HG02571 (cell line): ENCODE data around the gene TMEM92.
"Not testable (repeated sequence)": the region's sequence is repeated elsewhere in the genome, so short reads cannot be mapped to it uniquely, and the experiment has no call there.

Experiments
- ATAC-seq: cut with Tn5 transposase; IDR thresholded peaks from one replicate; pipeline ENCODE4 v1.9.1; 2021; ENCODE audit warnings: mild to moderate bottlenecking, moderate library complexity; ENCODE audit not compliant: unreplicated experiment

Gene TMEM92

GRCh38 chr17:50297407-50297865 lies 23.2 kb downstream of the TMEM92 start:
- no peak for ATAC-seq

GRCh38 chr17:50298018-50298417 lies 23.8 kb downstream of the TMEM92 start:
- ATAC-seq, result no peak

GRCh38 chr17:50299776-50300175 lies 25.5 kb downstream of the TMEM92 start:
- no peak for ATAC-seq

GRCh38 chr17:50300824-50301223 lies 26.6 kb downstream of the TMEM92 start:
- ATAC-seq, result not testable (repeated sequence)

- no peak for ATAC-seq
Observed at GRCh38 chr17:50301891-50302584, 27.8 kb downstream of the TMEM92 start.

GRCh38 chr17:50303051-50303450 lies 28.8 kb downstream of the TMEM92 start:
- no peak for ATAC-seq

GRCh38 chr17:50303596-50303995 lies 29.3 kb downstream of the TMEM92 start:
- no peak for ATAC-seq

- ATAC-seq, result no peak
Observed at GRCh38 chr17:50304781-50305404, 30.6 kb downstream of the TMEM92 start.

- no peak for ATAC-seq
Observed at GRCh38 chr17:50307654-50308053, 33.4 kb downstream of the TMEM92 start.

- ATAC-seq, result no peak
Observed at GRCh38 chr17:50308666-50309065, 34.4 kb downstream of the TMEM92 start.

- ATAC-seq, result no peak
Observed at GRCh38 chr17:50310455-50311111, 36.3 kb downstream of the TMEM92 start.

- ATAC-seq, result no peak
Observed at GRCh38 chr17:50311112-50311460, 36.8 kb downstream of the TMEM92 start.

GRCh38 chr17:50311483-50311882 lies 37.2 kb downstream of the TMEM92 start:
- no peak for ATAC-seq

- no peak for ATAC-seq
Observed at GRCh38 chr17:50312308-50312707, 38.0 kb downstream of the TMEM92 start.

- no peak for ATAC-seq
Observed at GRCh38 chr17:50314456-50315011, 40.3 kb downstream of the TMEM92 start.

GRCh38 chr17:50316016-50316587 lies 41.8 kb downstream of the TMEM92 start:
- ATAC-seq, result no peak

- not testable (repeated sequence) for ATAC-seq
Observed at GRCh38 chr17:50316660-50317059, 42.4 kb downstream of the TMEM92 start.

- no peak for ATAC-seq
Observed at GRCh38 chr17:50317121-50317520, 42.9 kb downstream of the TMEM92 start.

GRCh38 chr17:50318501-50319285 lies 44.4 kb downstream of the TMEM92 start:
- no peak for ATAC-seq

GRCh38 chr17:50319306-50320004 lies 45.2 kb downstream of the TMEM92 start:
- no peak for ATAC-seq
